Measurements from ENCODE around the gene ANO9. TPM values are rescaled to one million over a fixed set of nuclear protein-coding genes. Genes with fewer than 3 reads are reported as not detected.
"Not testable (repeated sequence)": the region's sequence is repeated elsewhere in the genome, so short reads cannot be mapped to it uniquely, and the experiment has no call there.

ANO9 gene
- total and polyA plus RNA-seq, 2 experiments from 2014 or later = not detected

- Histone ChIP-seq H3K79me2 (ENCODE audit: insufficient read depth) (no peaks in the 10 kb centered on the region), H2AFZ (no peak overlapping the region), H3K9me3 (ENCODE audit: low read depth) (no peaks in the 10 kb centered on the region), H3K9ac (no peak overlapping the region), H3K9me2 (ENCODE audit: insufficient read depth) (no peaks in the 10 kb centered on the region), H4K20me1 (ENCODE audit: insufficient read depth) (no peaks in the 10 kb centered on the region), H3K4me2 (ENCODE audit: unreplicated experiment) (no peak overlapping the region), H3K27me3 (replicated peaks; ENCODE audit: insufficient read depth) (peaks cover 4% of the 10 kb centered on the region; the same call in 1 of the 2 replicates), H3K27ac (no peak overlapping the region), H3K4me3 (no peak overlapping the region), H3F3A (ENCODE audit: insufficient read depth) (no peaks in the 10 kb centered on the region), H3K36me3 (ENCODE audit: low read depth) (no peaks in the 10 kb centered on the region), H3K4me1 (ENCODE audit: insufficient read depth) (peaks cover 4% of the 10 kb centered on the region; the same call in 1 of the 2 replicates)
- in situ Hi-C loops (cut with MboI) = no loop called here
- 32 to 46% methylated on average over 9 to 14 of the region's 14 CpGs for WGBS, 2 experiments (ENCODE audit: low coverage in 1 of 2, low lambda C conversion rate in 2 of 2, missing lambda C conversion rate in 2 of 2)
- TF ChIP-seq EZH2 (IDR thresholded peaks at IDR 0.05; ENCODE audit: insufficient read depth, poor library complexity, severe bottlenecking) (no peak), EZH2phosphoT487 (IDR thresholded peaks at IDR 0.05; ENCODE audit: insufficient read depth, low read depth) (no peak)
- DNase-seq = peak; percentile 50
Measured at GRCh38 chr11:413120-414081, 28.4 kb downstream of the ANO9 start.

GRCh38 chr11:412641-413119, 29.1 kb downstream of the ANO9 start:
- Histone ChIP-seq H3K27me3 (replicated peaks; ENCODE audit: insufficient read depth) (peaks cover 3% of the 10 kb centered on the region; the same call in 1 of the 2 replicates), H3K9me3 (ENCODE audit: low read depth) (no peaks in the 10 kb centered on the region), H4K20me1 (ENCODE audit: insufficient read depth) (no peaks in the 10 kb centered on the region), H3K4me3 (no peak overlapping the region), H3K9ac (no peak overlapping the region), H2AFZ (no peak overlapping the region), H3K4me2 (ENCODE audit: unreplicated experiment) (no peak overlapping the region), H3K4me1 (ENCODE audit: insufficient read depth) (peaks cover 4% of the 10 kb centered on the region; the same call in 1 of the 2 replicates), H3K9me2 (ENCODE audit: insufficient read depth) (no peaks in the 10 kb centered on the region), H3F3A (ENCODE audit: insufficient read depth) (no peaks in the 10 kb centered on the region), H3K27ac (no peak overlapping the region), H3K79me2 (ENCODE audit: insufficient read depth) (no peaks in the 10 kb centered on the region), H3K36me3 (ENCODE audit: low read depth) (no peaks in the 10 kb centered on the region)
- no peak for DNase-seq
- in situ Hi-C loops (cut with MboI) = no loop called here
- 72% methylated on average over 11 to 12 of the region's 15 CpGs for WGBS, 2 experiments (ENCODE audit: low coverage in 1 of 2, low lambda C conversion rate in 2 of 2, missing lambda C conversion rate in 2 of 2)
- TF ChIP-seq EZH2phosphoT487 (IDR thresholded peaks at IDR 0.05; ENCODE audit: insufficient read depth, low read depth) (no peak), EZH2 (IDR thresholded peaks at IDR 0.05; ENCODE audit: insufficient read depth, poor library complexity, severe bottlenecking) (no peak)

DNA sequence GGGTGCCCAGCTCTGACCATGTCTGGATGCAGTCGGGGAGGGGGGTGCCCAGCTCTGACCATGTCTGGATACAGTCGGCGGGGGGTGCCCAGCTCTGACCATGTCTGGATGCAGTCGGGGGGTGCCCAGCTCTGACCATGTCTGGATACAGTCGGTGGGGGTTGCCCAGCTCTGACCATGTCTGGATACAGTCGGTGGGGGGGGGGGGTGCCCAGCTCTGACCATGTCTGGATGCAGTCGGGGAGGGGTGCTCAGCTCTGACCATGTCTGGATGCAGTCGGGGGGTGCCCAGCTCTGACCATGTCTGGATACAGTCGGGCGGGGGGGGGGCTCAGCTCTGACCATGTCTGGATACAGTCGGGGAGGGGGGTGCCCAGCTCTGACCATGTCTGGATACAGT, 30.3 kb downstream of the ANO9 start:
- WGBS, 2 experiments (ENCODE audit: low coverage in 1 of 2, low lambda C conversion rate in 2 of 2, missing lambda C conversion rate in 2 of 2) = 71 to 77% methylated on average over 5 to 10 of the region's 11 CpGs
- DNase-seq; H3K4me1 ChIP-seq (ENCODE audit: insufficient read depth); H3K9me3 ChIP-seq (ENCODE audit: low read depth); H3K36me3 ChIP-seq (ENCODE audit: low read depth); H3F3A ChIP-seq (ENCODE audit: insufficient read depth); H3K9me2 ChIP-seq (ENCODE audit: insufficient read depth); H3K4me3 ChIP-seq; H3K79me2 ChIP-seq (ENCODE audit: insufficient read depth); H3K27me3 ChIP-seq (replicated peaks; ENCODE audit: insufficient read depth); in situ Hi-C loops (cut with MboI); H3K9ac ChIP-seq; H4K20me1 ChIP-seq (ENCODE audit: insufficient read depth); H2AFZ ChIP-seq; H3K4me2 ChIP-seq (ENCODE audit: unreplicated experiment); H3K27ac ChIP-seq: not testable (repeated sequence)

GRCh38 chr11:410711-411110, 31.1 kb downstream of the ANO9 start:
- H3K79me2 ChIP-seq (ENCODE audit: insufficient read depth); in situ Hi-C loops (cut with MboI); H3K9ac ChIP-seq; H3K9me2 ChIP-seq (ENCODE audit: insufficient read depth); H4K20me1 ChIP-seq (ENCODE audit: insufficient read depth); DNase-seq; H3K36me3 ChIP-seq (ENCODE audit: low read depth); H3F3A ChIP-seq (ENCODE audit: insufficient read depth); H3K4me2 ChIP-seq (ENCODE audit: unreplicated experiment); H3K4me1 ChIP-seq (ENCODE audit: insufficient read depth); H3K27ac ChIP-seq; H2AFZ ChIP-seq; H3K4me3 ChIP-seq; H3K9me3 ChIP-seq (ENCODE audit: low read depth); H3K27me3 ChIP-seq (replicated peaks; ENCODE audit: insufficient read depth): not testable (repeated sequence)
- 74% methylated on average over 13 of the region's 13 CpGs; no CpG with 5 or more reads in 1 of the 2 experiments for WGBS, 2 experiments (ENCODE audit: low coverage in 1 of 2, low lambda C conversion rate in 2 of 2, missing lambda C conversion rate in 2 of 2)
